Daoy (cell line): ENCODE data around the gene ERC2. TPM values are rescaled to one million over a fixed set of nuclear protein-coding genes. Genes with fewer than 3 reads are reported as not detected.
A peak's percentile ranks its signal among the peaks of the same experiment; 100 is the strongest.

Experiments used
- DNase-seq: peaks from one replicate; pipeline ENCODE4 v3.0.0-alpha.2; 2015; ENCODE audit warnings: low read depth
- total RNA-seq: library from RNA; depleted of rRNA; stranded (reverse); fragments of >200 nt; shearing (Covaris generic); gene quantifications from 2 replicates; pipeline ENCODE4 v1.2.3, GENCODE V29; 2014

Gene ERC2
- total RNA-seq, 1 experiment from 2014 or later: 1.7 TPM

DNA sequence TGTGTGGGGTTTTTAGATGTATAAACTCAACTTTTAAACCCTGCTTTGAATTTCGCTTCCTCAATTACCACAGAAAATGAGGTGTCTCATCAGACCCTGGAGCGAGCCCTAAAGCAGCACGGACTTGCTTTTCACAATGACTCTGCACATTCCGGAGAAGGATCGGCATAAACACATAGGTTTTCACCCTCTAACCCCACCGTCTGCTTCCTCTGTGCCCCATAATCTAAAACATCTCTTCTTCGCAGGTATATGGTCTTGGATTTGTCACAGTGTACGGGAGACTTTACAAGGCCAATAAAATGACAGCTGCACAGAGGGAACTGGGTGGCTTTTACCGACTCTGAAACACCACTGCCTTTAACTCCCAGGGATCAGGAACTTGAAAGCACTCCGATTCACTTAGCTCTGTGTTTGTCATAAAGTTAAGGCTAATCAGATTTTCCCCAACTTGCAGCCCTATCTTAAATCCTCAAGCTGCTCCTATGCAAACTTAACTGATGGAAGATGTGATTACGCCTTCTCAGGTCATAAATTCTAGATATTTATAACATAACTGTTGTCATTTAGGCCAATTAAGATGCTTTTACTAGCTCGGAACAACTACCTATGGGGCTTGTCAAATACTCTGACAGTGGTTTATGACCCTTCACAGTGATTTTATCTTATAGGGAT is 847.8 kb downstream of the ERC2 start:
- peak; percentile 50 for DNase-seq

DNA sequence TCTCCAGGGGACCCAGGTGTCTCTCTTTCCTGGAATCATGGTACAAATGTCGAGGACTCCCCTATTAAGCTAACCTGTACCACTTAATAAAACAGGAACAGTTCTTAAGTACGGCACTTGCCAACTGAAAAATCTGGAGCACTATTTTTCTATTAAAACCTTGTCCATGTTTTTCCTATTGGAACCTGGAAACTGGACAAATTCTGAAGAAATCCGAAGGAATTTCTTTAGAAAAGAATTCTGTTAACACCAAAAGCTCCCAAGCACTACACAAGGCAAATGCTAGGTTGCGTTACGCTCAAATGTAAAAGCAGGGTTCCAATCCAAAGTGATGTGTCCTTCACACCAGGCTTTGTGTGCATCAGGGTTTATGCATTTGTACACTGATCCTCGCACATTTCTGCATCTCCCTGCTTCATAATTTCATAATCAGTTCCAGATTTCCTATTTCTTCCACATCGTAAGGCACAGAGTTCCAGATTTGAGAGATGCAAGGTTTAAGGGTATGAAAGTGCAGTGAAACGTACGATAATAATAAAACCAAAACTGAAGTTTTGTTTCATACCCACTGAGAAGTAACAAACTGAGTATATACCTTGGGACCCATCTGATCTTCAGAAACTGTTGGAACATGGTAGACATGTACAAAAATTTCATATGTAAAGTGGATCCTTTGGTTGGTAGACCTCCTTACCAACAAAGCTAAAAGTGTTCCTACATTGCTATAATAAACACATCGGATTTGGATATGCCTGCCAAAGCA is 849.0 kb downstream of the ERC2 start:
- DNase-seq: no peak

DNA sequence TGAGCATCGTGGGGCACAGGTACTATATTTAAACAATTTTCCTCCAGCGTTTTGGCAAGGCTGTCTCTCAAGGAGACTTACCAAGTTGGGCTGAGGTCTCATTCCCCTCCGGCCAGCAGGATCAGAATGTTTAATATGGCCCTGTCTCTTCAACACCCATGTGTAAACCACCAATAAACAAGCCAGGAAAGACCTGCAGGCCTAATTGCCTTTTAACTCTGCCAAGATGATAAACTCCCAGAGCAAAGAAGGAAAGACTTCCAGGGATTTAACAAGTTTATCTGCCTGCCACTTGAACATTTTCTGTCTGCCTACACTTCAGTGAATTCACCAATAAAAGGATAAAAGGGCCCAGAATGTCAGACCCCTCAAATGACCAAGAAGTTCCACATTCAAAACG is 850.9 kb downstream of the ERC2 start:
- DNase-seq: no peak

DNA sequence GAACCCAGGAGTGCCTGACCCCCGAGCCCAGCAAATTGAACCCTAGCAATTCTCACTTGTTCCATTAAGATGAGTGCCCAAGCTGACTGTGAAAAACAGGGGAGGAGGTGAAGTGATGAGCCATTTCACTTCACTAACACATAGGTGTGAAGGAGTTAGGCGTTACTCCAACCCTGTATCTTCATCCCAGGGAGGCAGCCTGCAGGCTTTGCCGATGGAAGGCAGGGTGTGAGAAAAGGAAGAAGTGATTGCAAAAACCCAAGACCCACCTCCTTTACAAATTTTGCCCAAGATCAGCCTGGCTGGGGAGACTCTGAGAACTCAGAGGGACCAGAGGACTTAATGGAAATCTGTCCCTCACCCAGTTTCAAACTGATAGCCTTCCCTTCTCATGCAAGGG is 851.5 kb downstream of the ERC2 start:
- DNase-seq: no peak

DNA sequence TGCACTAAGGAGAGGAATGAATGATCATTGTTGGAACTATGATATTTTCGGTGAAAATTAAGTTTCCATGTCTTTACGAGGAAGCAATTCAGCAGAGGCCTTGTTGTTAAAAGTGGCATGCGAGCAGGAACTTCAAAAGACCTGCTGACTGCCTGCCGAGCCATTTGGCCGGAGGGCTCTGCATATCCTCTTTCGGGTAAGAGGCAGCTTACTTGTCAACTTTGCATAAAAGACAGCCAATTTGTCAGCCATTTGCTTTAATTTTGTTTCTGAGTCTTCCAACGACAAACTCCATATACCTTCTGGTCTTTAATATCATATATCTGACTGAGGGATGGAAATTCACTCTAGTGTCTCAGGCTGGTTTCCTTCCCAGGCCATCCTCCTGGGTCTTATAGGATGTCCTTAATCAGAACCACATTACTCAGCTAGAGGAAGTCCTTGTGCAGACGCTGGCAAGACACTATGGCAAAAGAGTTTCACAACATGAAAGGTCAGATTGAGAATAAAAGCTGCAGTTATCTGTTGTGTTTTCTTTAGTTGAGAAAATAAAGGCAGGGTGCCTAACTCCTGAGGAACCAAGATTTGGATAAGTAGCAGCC is 852.5 kb downstream of the ERC2 start:
- DNase-seq: no peak

DNA sequence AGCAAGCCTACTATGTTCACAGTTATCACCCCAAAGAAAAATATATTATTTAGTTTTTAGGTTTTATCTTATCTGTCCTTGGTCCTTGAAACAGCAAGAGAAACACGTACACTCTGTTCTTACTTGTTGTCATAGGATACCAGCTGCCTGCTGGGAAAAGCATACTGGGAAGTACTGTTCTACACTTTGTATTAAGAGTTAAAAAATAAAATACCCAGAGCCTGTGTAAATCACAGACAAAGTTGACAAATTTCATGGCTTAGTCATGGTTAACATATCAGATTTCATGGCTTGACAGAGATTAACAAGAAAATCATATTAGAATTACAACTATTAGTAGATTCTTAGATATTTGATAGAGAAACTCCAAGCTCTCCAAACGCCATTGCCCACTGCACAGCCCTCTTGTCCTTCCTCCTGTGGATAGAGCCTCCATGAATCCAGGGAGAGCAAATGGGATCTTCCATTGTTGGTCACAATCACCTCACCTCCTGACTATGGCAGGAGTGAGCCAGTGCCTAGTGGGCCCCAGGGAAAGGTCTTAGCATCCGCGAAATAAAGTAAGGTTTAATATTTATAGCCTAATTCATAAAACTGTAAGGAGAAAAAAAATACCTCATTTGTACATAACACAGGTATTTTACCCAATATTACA is 853.1 kb downstream of the ERC2 start:
- no peak for DNase-seq

DNA sequence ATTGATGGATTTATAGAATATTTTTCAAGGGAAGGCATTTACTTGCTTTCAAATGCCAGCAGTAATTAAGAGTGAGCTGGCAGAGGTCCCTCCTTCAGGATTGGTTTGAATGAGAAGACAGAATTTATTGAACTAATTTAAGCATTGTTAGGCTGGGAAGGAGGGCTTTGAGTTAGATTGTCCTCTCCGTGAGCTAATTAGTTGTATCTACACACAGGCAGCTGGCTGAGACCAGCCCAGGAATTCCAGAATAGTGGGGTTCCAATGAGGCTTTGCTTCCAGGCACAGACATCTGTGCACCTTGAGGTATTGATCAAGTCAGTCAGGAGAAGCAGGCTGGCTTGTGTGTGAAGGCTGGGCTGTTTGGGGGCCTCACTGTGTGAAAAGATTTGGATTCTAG is 857.1 kb downstream of the ERC2 start:
- DNase-seq: no peak

DNA sequence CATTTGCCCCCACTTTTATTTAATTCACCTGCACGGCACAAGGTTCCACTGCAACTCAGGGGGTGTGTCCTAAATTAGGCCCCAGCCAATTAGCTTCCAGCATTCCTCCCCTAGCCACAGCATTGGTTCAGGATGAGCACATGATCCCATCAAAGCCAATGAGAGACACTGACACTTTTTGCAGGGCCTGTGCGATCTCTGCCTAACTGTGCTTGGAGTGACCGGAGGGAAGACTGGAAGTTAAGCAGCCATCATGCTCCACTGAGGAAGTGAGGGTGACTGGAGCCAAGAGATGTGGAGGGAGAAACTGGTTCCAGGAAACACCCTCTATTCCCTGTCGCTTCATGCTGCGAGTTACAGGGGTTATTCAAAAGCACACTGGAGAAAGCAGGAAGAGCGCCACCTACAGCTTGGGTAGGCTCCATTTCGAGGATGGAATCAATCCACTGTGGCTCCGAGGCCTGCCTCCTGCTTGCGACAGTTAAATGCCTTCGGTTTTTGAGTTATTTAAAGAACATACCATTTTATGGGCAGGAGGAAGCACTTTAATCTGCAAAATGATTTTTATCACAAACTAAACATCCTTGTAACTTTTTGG is 858.9 kb downstream of the ERC2 start:
- no peak for DNase-seq

DNA sequence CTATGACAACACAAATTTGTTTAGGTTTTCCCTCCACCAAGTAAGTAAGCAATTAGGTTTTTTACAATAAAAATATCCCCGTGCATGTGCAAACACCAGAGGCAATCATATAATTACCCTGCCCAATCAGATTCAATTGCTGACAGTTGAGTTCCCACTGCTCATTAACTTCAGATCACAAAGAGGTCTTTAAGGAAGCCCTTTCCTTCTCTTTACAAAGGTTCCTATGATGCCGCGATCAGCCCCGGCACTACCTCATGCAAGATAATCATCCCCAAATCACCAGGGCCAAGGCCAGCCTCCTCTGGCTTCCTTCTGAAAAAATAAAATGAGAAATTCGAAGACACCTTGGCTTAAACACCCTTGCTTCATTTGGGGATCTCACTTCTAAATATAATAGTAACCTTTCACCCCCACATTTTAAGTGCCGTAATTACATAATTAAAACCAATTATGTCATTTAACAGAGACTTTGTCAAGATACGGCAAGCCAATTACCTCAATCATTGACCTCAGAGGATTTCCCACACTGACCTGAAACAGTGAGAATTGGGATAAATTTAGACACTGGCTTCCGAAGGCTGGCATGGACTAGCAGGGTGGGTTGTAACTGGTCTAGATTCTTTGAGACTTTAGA is 859.8 kb downstream of the ERC2 start:
- DNase-seq: no peak

DNA sequence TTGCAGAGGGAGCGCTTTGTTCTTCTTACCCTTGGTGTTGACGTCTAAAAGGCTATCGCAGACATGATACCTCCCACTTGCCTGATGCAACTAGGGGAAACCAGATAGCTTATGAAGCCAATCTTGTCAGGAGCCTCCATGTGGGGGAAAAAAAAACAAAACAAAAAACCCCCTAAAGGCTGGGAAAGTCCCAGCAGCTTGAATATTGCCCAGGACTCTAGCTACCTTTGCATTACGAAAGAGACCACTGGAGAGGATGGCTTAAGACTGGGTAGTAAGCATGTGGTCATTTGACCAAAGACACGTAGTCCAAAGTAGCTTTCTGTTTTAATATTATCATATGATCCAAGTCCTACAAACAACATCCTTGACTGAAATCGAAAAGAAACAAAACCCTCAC is 860.4 kb downstream of the ERC2 start:
- DNase-seq: no peak

DNA sequence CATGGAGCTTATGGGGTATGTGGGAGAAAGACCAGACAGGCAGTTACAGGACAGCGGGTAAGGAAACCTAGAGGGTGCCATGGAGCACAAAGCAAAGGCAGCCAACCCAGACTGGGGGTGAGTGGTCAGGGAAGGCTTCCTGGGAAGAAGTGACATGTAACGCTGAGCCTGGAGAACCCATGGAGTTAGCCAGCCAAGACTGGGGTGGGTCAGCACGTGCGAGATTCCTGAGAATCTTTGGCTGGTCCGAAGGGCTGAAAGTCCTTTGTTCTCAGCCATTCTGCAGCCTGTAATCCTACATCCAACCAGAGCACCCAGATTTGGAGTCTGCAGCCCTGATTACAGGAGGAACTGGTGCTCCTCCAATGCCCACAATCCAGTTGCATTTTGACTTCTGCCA is 861.1 kb downstream of the ERC2 start:
- no peak for DNase-seq

DNA sequence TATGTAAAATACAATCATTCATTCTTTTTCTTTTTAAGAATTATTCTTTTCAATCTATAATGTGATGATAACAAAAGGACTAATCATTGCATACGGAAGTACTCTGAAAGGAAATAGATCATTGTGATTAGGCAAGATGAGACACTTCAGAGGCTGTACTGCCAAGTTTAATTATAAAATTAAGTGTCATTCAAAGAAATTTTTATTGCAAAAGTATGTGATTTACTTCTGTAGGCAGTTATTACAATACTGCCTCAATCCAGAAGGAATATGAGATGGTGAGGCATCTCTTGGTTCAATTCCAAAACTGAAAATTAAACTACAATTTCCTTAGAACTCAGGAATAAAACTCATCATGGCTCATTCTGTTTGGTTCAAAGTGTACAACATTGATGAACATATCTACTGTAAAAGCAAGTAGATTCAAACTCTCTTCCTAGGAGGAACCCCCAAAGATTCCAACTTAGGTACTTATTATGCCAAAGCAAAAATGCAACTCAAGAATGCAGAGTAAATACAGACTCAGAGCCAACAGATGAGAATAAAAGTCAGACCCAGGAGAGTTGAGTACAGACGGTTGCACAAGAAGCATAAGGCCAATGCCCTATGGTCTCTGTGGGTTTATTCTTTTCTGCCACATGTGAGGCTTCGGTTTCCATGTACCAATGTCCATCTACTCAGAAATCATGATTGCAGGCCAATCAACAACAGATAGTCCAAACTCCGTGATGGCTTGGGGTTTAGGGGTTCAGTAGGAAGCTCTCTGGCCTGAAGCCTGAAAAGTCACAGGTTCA is 862.6 kb downstream of the ERC2 start:
- DNase-seq: no peak

DNA sequence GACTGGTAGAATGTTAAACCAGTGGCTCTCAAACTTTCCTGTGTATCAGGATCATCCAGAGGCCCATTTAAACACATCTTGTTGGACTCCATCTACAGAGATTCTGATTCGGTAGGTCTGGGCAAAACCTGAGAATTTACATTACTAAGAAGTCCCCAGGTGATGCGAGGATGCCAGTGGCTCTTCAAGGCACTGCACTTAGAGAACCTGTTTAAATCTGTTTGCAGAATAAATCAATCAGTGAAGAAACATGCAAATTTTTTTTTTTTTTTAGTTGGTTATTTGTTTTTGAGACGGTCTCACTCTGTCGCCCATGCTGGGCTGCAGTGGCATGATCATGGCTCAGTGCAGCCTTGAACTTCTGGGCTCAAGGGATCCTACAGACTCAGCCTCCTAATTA is 863.4 kb downstream of the ERC2 start:
- DNase-seq: no peak

DNA sequence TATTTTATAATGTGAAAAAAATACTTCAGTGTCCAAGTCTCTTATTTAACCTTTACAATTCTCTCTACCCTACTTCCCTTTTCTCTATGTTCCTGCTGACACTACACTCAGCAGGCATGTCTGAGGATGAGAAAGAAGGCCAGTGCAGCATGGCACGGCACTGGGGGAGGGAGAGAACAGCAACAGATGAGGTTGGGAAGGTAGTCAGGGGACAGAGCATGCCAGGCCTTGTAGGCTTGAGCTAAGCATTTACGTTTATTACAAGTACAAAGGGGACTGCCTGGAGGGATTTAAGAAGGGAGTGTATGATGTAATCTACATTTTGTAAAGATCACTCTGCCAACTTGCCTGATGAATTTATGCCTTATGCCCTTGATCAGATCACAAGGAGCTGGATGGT is 863.9 kb downstream of the ERC2 start:
- no peak for DNase-seq

DNA sequence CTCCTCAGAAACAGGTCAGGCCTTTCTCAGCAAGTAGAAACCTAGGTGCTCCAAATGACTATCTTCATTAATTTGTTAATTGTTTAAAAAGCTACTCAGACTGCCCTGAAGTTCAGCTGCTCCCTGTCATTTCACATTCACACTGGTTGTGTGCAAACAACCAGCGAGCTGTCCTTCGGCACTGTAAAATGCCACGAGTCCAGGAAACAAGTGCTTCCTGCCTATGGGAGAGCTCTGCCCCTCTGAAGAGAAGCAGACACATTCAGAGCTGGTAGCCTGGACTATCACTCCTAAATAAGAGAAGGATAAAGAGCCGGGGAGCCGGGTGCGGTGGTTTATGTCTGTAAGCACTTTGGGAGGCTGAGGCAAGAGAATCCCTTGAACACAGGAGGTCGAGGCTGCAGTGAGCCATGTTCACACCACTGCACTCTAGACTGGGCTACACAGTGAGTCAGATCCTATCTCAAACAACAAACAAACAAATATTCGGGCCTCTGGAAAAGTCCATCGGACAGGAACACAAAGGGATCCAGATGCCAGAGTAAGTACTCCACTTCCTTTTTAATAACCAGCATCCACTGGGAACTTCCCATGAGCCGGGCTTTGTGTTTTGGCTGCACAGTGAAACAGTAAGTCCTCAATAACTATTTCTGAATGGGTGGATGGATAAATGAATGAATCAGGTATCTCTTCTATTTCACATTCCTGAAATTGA is 866.7 kb downstream of the ERC2 start:
- DNase-seq: no peak

DNA sequence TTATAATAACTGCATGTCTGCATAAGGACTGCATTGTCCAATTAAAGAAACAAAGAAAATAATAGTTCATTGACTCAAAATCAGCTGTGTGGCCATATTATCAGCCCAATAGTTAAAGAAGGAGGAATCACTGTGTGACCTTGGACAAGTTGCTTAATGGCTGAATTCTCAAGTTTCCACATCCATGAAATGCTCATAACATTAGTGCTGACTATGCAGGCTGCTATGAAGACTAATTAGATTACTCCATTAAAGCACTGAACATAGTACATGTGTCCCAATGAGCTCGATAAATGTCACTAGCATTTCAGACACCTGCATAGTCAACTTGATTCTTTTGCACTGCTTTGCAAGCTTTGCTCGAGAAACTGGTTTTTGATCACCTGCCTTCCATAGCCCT is 870.0 kb downstream of the ERC2 start:
- no peak for DNase-seq

DNA sequence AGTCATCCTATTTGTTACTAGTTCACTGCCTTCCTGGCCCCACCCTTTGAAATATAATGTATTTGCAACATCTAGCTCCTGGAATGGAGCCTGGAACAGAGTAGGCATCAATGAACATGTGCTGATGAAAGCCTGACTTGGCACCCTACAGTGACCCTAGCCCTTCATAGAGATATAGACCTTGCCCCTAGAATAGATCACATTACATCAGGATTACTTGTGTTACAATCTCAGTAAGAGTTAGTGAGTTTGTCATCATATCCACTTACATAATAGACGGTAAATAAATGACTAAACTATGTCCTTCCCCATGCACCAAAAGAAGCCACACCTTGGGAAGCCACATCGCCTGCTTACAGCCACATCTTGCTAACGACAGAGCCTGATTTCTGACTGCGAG is 870.6 kb downstream of the ERC2 start:
- DNase-seq: no peak

DNA sequence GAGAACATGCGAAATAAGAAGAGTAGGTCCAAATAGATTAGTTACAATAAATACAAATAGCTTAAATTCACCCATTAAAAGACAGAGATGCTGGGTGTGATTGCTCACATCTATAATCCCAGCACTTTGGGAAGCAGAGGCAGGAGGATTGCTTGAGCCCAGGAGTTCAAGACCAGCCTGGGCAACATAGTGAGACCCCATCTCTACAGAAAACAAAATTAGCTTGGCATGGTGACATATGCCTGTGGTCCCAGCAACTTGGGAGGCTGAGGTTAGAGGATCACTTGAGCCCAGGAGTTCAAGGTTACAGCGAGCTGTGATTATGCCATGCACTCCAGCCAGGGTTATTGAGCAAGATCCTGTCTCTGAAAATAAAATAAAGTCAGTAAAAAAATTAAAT is 872.1 kb downstream of the ERC2 start:
- no peak for DNase-seq

DNA sequence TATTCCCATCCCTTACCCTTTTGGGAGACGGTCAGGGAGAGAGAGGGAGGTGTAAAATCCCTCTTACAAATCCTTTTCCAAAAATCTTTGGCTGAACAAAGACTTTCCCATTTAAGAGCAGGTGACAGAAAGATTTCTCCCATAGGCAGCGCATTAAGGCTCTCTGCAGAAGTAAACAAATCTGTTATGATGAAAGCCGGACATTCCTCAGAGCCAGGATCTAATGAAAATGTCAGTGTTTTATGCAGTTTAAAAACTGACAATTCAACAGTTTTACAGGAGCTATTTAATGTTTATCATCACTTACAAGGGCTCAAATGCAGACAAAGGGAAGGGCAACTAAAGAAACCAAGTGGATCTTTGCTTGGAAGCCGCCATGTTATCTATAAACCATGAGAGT is 872.8 kb downstream of the ERC2 start:
- no peak for DNase-seq

DNA sequence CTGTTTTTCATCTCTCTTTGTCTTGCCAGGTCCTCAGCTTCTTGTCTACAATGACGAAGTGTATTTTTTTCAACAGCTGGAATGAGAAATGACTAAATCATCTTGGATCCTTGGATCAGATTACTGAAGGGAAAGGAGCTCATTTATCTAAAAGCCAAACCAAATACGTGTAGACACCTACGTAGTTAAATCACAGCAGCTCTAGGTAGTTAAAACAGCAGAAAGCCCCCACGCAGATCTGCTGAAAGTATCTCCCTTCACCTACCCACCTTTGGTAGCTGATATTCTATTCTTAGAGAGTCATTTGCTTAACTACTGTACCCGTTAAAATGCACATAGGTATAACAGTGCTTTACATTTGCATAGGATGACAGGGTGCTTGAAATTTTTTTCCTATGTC is 875.7 kb downstream of the ERC2 start:
- DNase-seq: no peak
